H9 (cell line): ENCODE results near the gene RFNG. TPM values are rescaled to one million over a fixed set of nuclear protein-coding genes. Genes with fewer than 3 reads are reported as not detected.

Source experiments
- DNase-seq: peaks from one replicate; pipeline ENCODE4 v3.0.0-alpha.2; 2017
- H2AFZ ChIP-seq: one replicate; pipeline ENCODE4 v1.6.1; 2013; ENCODE audit warnings: mild to moderate bottlenecking, low read length, control low read depth, moderate library complexity
- H2AK5ac ChIP-seq: 2 replicates; pipeline ENCODE4 v1.6.1; 2013; ENCODE audit warnings: low read length, control low read depth, mixed read lengths; ENCODE audit not compliant: insufficient read length
- H2BK120ac ChIP-seq: one replicate; pipeline ENCODE4 v1.6.1; 2013; ENCODE audit warnings: low read depth, mild to moderate bottlenecking, low read length, control low read depth, inconsistent platforms; ENCODE audit not compliant: poor library complexity, severe bottlenecking
- H2BK12ac ChIP-seq: 2 replicates; pipeline ENCODE4 v1.6.1; 2013; ENCODE audit warnings: low read length, control low read depth, mixed read lengths, low read depth; ENCODE audit not compliant: insufficient read length
- H2BK15ac ChIP-seq: 2 replicates; pipeline ENCODE4 v1.6.1; 2013; ENCODE audit warnings: low read depth, low read length, control low read depth
- H2BK20ac ChIP-seq: one replicate; pipeline ENCODE4 v1.6.1; 2013; ENCODE audit warnings: low read depth, mild to moderate bottlenecking, low read length, control low read depth, inconsistent platforms; ENCODE audit not compliant: poor library complexity, severe bottlenecking
- H2BK5ac ChIP-seq: 2 replicates; pipeline ENCODE4 v1.6.1; 2013; ENCODE audit warnings: low read length, control low read depth, mixed read lengths; ENCODE audit not compliant: insufficient read length
- H3K14ac ChIP-seq: 2 replicates; pipeline ENCODE4 v1.6.1; 2013; ENCODE audit warnings: low read length, control low read depth; ENCODE audit not compliant: insufficient read depth
- H3K18ac ChIP-seq: 2 replicates; pipeline ENCODE4 v1.6.1; 2013; ENCODE audit warnings: low read depth, mild to moderate bottlenecking, mixed read lengths, low read length, control low read depth; ENCODE audit not compliant: insufficient read length
- H3K23ac ChIP-seq: 2 replicates; pipeline ENCODE4 v1.6.1; 2013; ENCODE audit warnings: low read length, control low read depth, mixed read lengths, low read depth; ENCODE audit not compliant: insufficient read length
- H3K23me2 ChIP-seq: 2 replicates; pipeline ENCODE4 v1.6.1; 2013; ENCODE audit warnings: low read depth, mild to moderate bottlenecking, mixed read lengths, low read length, control low read depth; ENCODE audit not compliant: insufficient read length, poor library complexity, severe bottlenecking
- H3K27ac ChIP-seq: 2 replicates; pipeline ENCODE4 v1.5.1; 2013; ENCODE audit warnings: low read length, control low read depth, mixed read lengths, low read depth; ENCODE audit not compliant: insufficient read length
- H3K27me3 ChIP-seq: 2 replicates; pipeline ENCODE4 v1.6.1; 2013; ENCODE audit warnings: low read length, control low read depth, inconsistent platforms; ENCODE audit not compliant: insufficient read depth
- H3K4ac ChIP-seq: 2 replicates; pipeline ENCODE4 v1.6.1; 2013; ENCODE audit warnings: low read depth, mild to moderate bottlenecking, control low read depth, inconsistent platforms, low read length, moderate library complexity
- H3K4me1 ChIP-seq: 2 replicates; pipeline ENCODE4 v1.6.1; 2013; ENCODE audit warnings: low read length, control low read depth, inconsistent platforms; ENCODE audit not compliant: insufficient read depth
- H3K4me2 ChIP-seq: 2 replicates; pipeline ENCODE4 v1.6.1; 2013; ENCODE audit warnings: low read length, control low read depth, mixed read lengths; ENCODE audit not compliant: insufficient read length, insufficient read depth
- H3K56ac ChIP-seq: 2 replicates; pipeline ENCODE4 v1.6.1; 2013; ENCODE audit warnings: low read depth, mild to moderate bottlenecking, mixed read lengths, low read length, control low read depth; ENCODE audit not compliant: insufficient read length
- H3K79me1 ChIP-seq: 2 replicates; pipeline ENCODE4 v1.6.1; 2013; ENCODE audit warnings: low read depth, mild to moderate bottlenecking, moderate library complexity, low read length, control low read depth, inconsistent platforms; ENCODE audit not compliant: insufficient read depth, poor library complexity, severe bottlenecking
- H3K79me2 ChIP-seq: 2 replicates; pipeline ENCODE4 v1.6.1; 2013; ENCODE audit warnings: low read length, control low read depth, inconsistent platforms; ENCODE audit not compliant: insufficient read depth
- H3K9ac ChIP-seq: 2 replicates; pipeline ENCODE4 v1.6.1; 2013; ENCODE audit warnings: low read length, control low read depth, mixed read lengths; ENCODE audit not compliant: insufficient read length; ENCODE audit errors: extremely low read depth
- H3K9me3 ChIP-seq: one replicate; pipeline ENCODE4 v1.6.1; 2013; ENCODE audit warnings: low read depth, low read length, inconsistent platforms; ENCODE audit not compliant: control insufficient read depth
- H3T11ph ChIP-seq: one replicate; pipeline ENCODE4 v1.6.1; 2013; ENCODE audit warnings: mild to moderate bottlenecking, low read length, control low read depth, inconsistent platforms
- H4K20me1 ChIP-seq: one replicate; pipeline ENCODE4 v1.6.1; 2013; ENCODE audit not compliant: control insufficient read depth, insufficient read length, insufficient read depth
- H4K5ac ChIP-seq: 2 replicates; pipeline ENCODE4 v1.6.1; 2013; ENCODE audit warnings: low read depth, mild to moderate bottlenecking, mixed read lengths, low read length, control low read depth; ENCODE audit not compliant: insufficient read length
- H4K8ac ChIP-seq: replicated peaks from 2 replicates; pipeline ENCODE4 v1.6.1; 2013; ENCODE audit warnings: low read length, control low read depth, mixed read lengths, low read depth; ENCODE audit not compliant: insufficient read length
- H4K91ac ChIP-seq: 2 replicates; pipeline ENCODE4 v1.6.1; 2013; ENCODE audit warnings: low read depth, mild to moderate bottlenecking, moderate library complexity, mixed read lengths, low read length, control low read depth; ENCODE audit not compliant: insufficient read length
- H3K27ac Mint-ChIP-seq, 3 experiments: 2 replicates in 2 of 3; 3 replicates in 1 of 3; pipeline ENCODE4 v1.8.0; 2020 to 2021; ENCODE audit warnings: mixed read lengths in 3 of 3, mild to moderate bottlenecking in 1 of 3, moderate library complexity in 1 of 3
- H3K27me3 Mint-ChIP-seq: 2 replicates; pipeline ENCODE4 v1.8.0; 2021; ENCODE audit warnings: low read depth, mild to moderate bottlenecking, moderate library complexity, mixed read lengths
- H3K36me3 Mint-ChIP-seq, 3 experiments: 2 replicates in 2 of 3; 3 replicates in 1 of 3; pipeline ENCODE4 v1.8.0; 2020 to 2021; ENCODE audit warnings: low read depth in 3 of 3, mixed read lengths in 3 of 3; ENCODE audit not compliant: insufficient read depth in 1 of 3
- H3K4me1 Mint-ChIP-seq, 2 experiments: 2 replicates each; pipeline ENCODE4 v1.8.0; 2020; ENCODE audit warnings: mixed read lengths in 2 of 2
- H3K4me3 Mint-ChIP-seq, 2 experiments: 2 replicates in 1 of 2; 3 replicates in 1 of 2; pipeline ENCODE4 v1.8.0; 2020 to 2021; ENCODE audit warnings: mild to moderate bottlenecking in 2 of 2, mixed read lengths in 2 of 2, moderate library complexity in 1 of 2
- H3K9me3 Mint-ChIP-seq, 2 experiments: 2 replicates in 1 of 2; 3 replicates in 1 of 2; pipeline ENCODE4 v1.8.0; 2020; ENCODE audit warnings: mild to moderate bottlenecking in 2 of 2, mixed read lengths in 2 of 2, moderate library complexity in 1 of 2
- CTCF ChIP-seq: fragments of 200-600 bp; sonication (generic); conservative IDR thresholded peaks from 3 replicates; pipeline ENCODE4 v1.8.0; 2021; ENCODE audit warnings: antibody characterized with exemption, mild to moderate bottlenecking
- WGBS: extraction: QIAGEN DNeasy Blood & Tissue Kit; methylation state at CpG from one replicate; pipeline ENCODE4 v1.1.7; 2013; ENCODE audit warnings: missing lambda C conversion rate, low lambda C conversion rate, mixed read lengths; ENCODE audit not compliant: insufficient read length; ENCODE audit errors: extremely low coverage; 5-methylcytosine and 5-hydroxymethylcytosine counted together
- total RNA-seq: library from RNA; stranded (reverse); gene quantifications from 2 replicates; pipeline ENCODE4 v1.2.1, GENCODE V29; 2021

The RFNG gene
- total RNA-seq, 1 experiment from 2014 or later: 34.0 TPM

GRCh38 chr17:82037092-82037888, 14.3 kb downstream of the RFNG start, which contains the start of gene DCXR:
TSS of gene DCXR (minus strand) at chr17:82037697. CDS start at chr17:82037682, 15 bp downstream.
- Histone ChIP-seq H4K91ac (no peak within 1 kb of the TSS), H2AFZ (no peak within 1 kb of the TSS), H3K14ac (no peak within 1 kb of the TSS), H3K4ac (no peak within 1 kb of the TSS), H3K79me2 (no peaks in the 10 kb centered on the region), H3K56ac (no peak within 1 kb of the TSS), H3K4me1 (no peaks in the 10 kb centered on the region), H3K27me3 (no peaks in the 10 kb centered on the region; the same call in 1 of the 2 replicates), H3K9ac (no peak within 1 kb of the TSS), H2BK20ac (no peak within 1 kb of the TSS), H2AK5ac (no peak within 1 kb of the TSS), H2BK120ac (no peak within 1 kb of the TSS), H3T11ph (no peak within 1 kb of the TSS), H3K23ac (no peak within 1 kb of the TSS), H4K20me1 (no peaks in the 10 kb centered on the region), H3K79me1 (no peaks in the 10 kb centered on the region), H3K23me2 (peaks cover 4% of the 10 kb centered on the region), H2BK5ac (no peak within 1 kb of the TSS), H3K18ac (peak within 1 kb of the TSS; percentile 48), H4K8ac (no peak within 1 kb of the TSS), H3K4me2 (peak within 1 kb of the TSS; percentile 37), H3K9me3 (no peaks in the 10 kb centered on the region), H3K27ac (no peak within 1 kb of the TSS), H2BK15ac (no peak within 1 kb of the TSS), H2BK12ac (no peak within 1 kb of the TSS), H4K5ac (no peak within 1 kb of the TSS)
- Mint-ChIP-seq H3K27ac (peak within 1 kb of the TSS in 2 of 3 experiments; percentile 86 to 91; a peak in 3 of 7 replicates), H3K27me3 (peaks cover 14% of the 10 kb centered on the region), H3K4me3 (peak within 1 kb of the TSS; percentile 74 to 83), H3K36me3 (peaks cover 8 to 16% (median 12%) of the 10 kb centered on the region in 3 experiments; a peak in 6 of 7 replicates), H3K4me1 (peaks cover 17 to 33% of the 10 kb centered on the region in 2 experiments), H3K9me3 (no peaks in the 10 kb centered on the region; a peak in 2 of 5 replicates)
- peak; percentile 89 for TF ChIP-seq CTCF
- DNase-seq: peak; percentile 100
- WGBS: no CpG with 5 or more reads among the region's 92 CpGs
